Activated naive CD4-positive, alpha-beta T cell treated with anti-CD3 and anti-CD28 coated beads for 36 hours (primary cell): ENCODE data around the gene STON2. TPM values are rescaled to one million over a fixed set of nuclear protein-coding genes. Genes with fewer than 3 reads are reported as not detected.
"Not testable (repeated sequence)": the region's sequence is repeated elsewhere in the genome, so short reads cannot be mapped to it uniquely, and the experiment has no call there.

Experiments
- CTCF ChIA-PET: fragments of 350-600 bp; sonication (Branson Sonifier 250); formaldehyde crosslinking; loops from one replicate; lab custom pipeline; 2021; ENCODE audit warnings: antibody characterized with exemption; lab: Charles Lee
- DNase-seq: peaks from one replicate; pipeline ENCODE4 v3.0.0-alpha.2; 2020
- H3K27ac Mint-ChIP-seq: one replicate; pipeline ENCODE4 v1.8.0; 2021; ENCODE audit warnings: mild to moderate bottlenecking, mixed read lengths
- H3K27me3 Mint-ChIP-seq: one replicate; pipeline ENCODE4 v1.8.0; 2021; ENCODE audit warnings: low read depth, mixed read lengths
- H3K36me3 Mint-ChIP-seq: one replicate; pipeline ENCODE4 v1.8.0; 2021; ENCODE audit warnings: low read depth, mixed read lengths
- H3K4me1 Mint-ChIP-seq: one replicate; pipeline ENCODE4 v1.8.0; 2021; ENCODE audit warnings: low read depth, mixed read lengths
- H3K4me3 Mint-ChIP-seq: one replicate; pipeline ENCODE4 v1.8.0; 2021; ENCODE audit warnings: mild to moderate bottlenecking, moderate library complexity, mixed read lengths
- H3K9me3 Mint-ChIP-seq: one replicate; pipeline ENCODE4 v1.8.0; 2021; ENCODE audit warnings: mixed read lengths
- intact Hi-C: fragments of 100-400 bp; cut with micrococcal nuclease; formaldehyde crosslinking; loops from one replicate; pipeline ENCODE4 v1.15.1; 2023
- total RNA-seq, 2 experiments: library from RNA; stranded (reverse); gene quantifications; one replicate each; pipeline ENCODE4 v1.2.3, GENCODE V29; 2021

Gene STON2
- total RNA-seq, 2 experiments from 2014 or later = 0.12 to 0.14 TPM

GRCh38 chr14:81392976-81393643 lies 7.0 kb downstream of the STON2 start:
- peaks cover 7% of the 10 kb centered on the region for H3K27me3 Mint-ChIP-seq
- no peaks in the 10 kb centered on the region for H3K4me1 Mint-ChIP-seq
- no peaks in the 10 kb centered on the region for H3K36me3 Mint-ChIP-seq
- H3K4me3 Mint-ChIP-seq = no peak overlapping the region
- DNase-seq = no peak
- CTCF ChIA-PET = no interaction called here
- intact Hi-C loops = no loop called here
- no peaks in the 10 kb centered on the region for H3K9me3 Mint-ChIP-seq
- no peak overlapping the region for H3K27ac Mint-ChIP-seq

- Mint-ChIP-seq H3K4me1 (no peaks in the 10 kb centered on the region), H3K27ac (no peak overlapping the region), H3K27me3 (peaks cover 7% of the 10 kb centered on the region), H3K36me3 (no peaks in the 10 kb centered on the region), H3K9me3 (no peaks in the 10 kb centered on the region), H3K4me3 (no peak overlapping the region)
- DNase-seq = no peak
- intact Hi-C loops = no loop called here
- CTCF ChIA-PET = no interaction called here
Observed at GRCh38 chr14:81392052-81392451, 8.1 kb downstream of the STON2 start.

GRCh38 chr14:81390696-81391095 lies 9.4 kb downstream of the STON2 start:
- intact Hi-C loops = no loop called here
- H3K4me1 Mint-ChIP-seq = no peaks in the 10 kb centered on the region
- H3K9me3 Mint-ChIP-seq = no peaks in the 10 kb centered on the region
- no peak overlapping the region for H3K4me3 Mint-ChIP-seq
- H3K27ac Mint-ChIP-seq = no peak overlapping the region
- CTCF ChIA-PET = no interaction called here
- peaks cover 8% of the 10 kb centered on the region for H3K27me3 Mint-ChIP-seq
- no peaks in the 10 kb centered on the region for H3K36me3 Mint-ChIP-seq
- DNase-seq = no peak

- no peaks in the 10 kb centered on the region for H3K36me3 Mint-ChIP-seq
- H3K4me1 Mint-ChIP-seq = no peaks in the 10 kb centered on the region
- peaks cover 11% of the 10 kb centered on the region for H3K27me3 Mint-ChIP-seq
- no peak overlapping the region for H3K4me3 Mint-ChIP-seq
- intact Hi-C loops = no loop called here
- no peaks in the 10 kb centered on the region for H3K9me3 Mint-ChIP-seq
- H3K27ac Mint-ChIP-seq = no peak overlapping the region
- CTCF ChIA-PET = no interaction called here
- no peak for DNase-seq
Observed at GRCh38 chr14:81388336-81388735, 11.8 kb downstream of the STON2 start.

- no peak for DNase-seq
- intact Hi-C loops = no loop called here
- Mint-ChIP-seq H3K27me3 (peaks cover 4% of the 10 kb centered on the region), H3K4me1 (no peaks in the 10 kb centered on the region), H3K9me3 (no peaks in the 10 kb centered on the region), H3K27ac (no peak overlapping the region), H3K4me3 (no peak overlapping the region), H3K36me3 (no peaks in the 10 kb centered on the region)
- CTCF ChIA-PET = interaction anchor here (0.6 kb wide), 1 partner anchor 48 kb away, joined by 3 read pairs; no protein-coding TSS in a partner anchor
Observed at GRCh38 chr14:81386290-81386745, 13.8 kb downstream of the STON2 start.

- CTCF ChIA-PET = interaction anchor here (0.6 to 1.0 kb wide), 2 partner anchors 32 to 48 kb away, joined by 3 to 5 read pairs; no protein-coding TSS in a partner anchor
- H3K27me3 Mint-ChIP-seq = peaks cover 4% of the 10 kb centered on the region
- H3K4me1 Mint-ChIP-seq = no peaks in the 10 kb centered on the region
- no peak for DNase-seq
- no peak overlapping the region for H3K4me3 Mint-ChIP-seq
- H3K9me3 Mint-ChIP-seq = no peaks in the 10 kb centered on the region
- H3K27ac Mint-ChIP-seq = no peak overlapping the region
- H3K36me3 Mint-ChIP-seq = no peaks in the 10 kb centered on the region
- intact Hi-C loops = no loop called here
Observed at GRCh38 chr14:81385886-81386285, 14.2 kb downstream of the STON2 start.

- H3K36me3 Mint-ChIP-seq = no peaks in the 10 kb centered on the region
- H3K9me3 Mint-ChIP-seq = no peaks in the 10 kb centered on the region
- peaks cover 4% of the 10 kb centered on the region for H3K27me3 Mint-ChIP-seq
- intact Hi-C loops = no loop called here
- CTCF ChIA-PET = interaction anchor here (0.7 to 1.0 kb wide), 2 partner anchors 31 to 413 kb away, joined by 3 to 5 read pairs; no protein-coding TSS in a partner anchor
- H3K4me3 Mint-ChIP-seq = no peak overlapping the region
- no peak overlapping the region for H3K27ac Mint-ChIP-seq
- DNase-seq = no peak
- no peaks in the 10 kb centered on the region for H3K4me1 Mint-ChIP-seq
Observed at GRCh38 chr14:81385419-81385818, 14.7 kb downstream of the STON2 start.

- Mint-ChIP-seq H3K36me3 (no peaks in the 10 kb centered on the region), H3K27me3 (peaks cover 4% of the 10 kb centered on the region), H3K4me3 (no peak overlapping the region), H3K9me3 (no peaks in the 10 kb centered on the region), H3K4me1 (no peaks in the 10 kb centered on the region), H3K27ac (no peak overlapping the region)
- intact Hi-C loops = no loop called here
- CTCF ChIA-PET = interaction anchor here (0.7 to 1.0 kb wide), 2 partner anchors 31 to 413 kb away, joined by 3 to 5 read pairs; no protein-coding TSS in a partner anchor
- DNase-seq = no peak
Observed at GRCh38 chr14:81384900-81385299, 15.2 kb downstream of the STON2 start.

GRCh38 chr14:81382517-81383225 lies 17.5 kb downstream of the STON2 start:
- DNase-seq = no peak
- no peaks in the 10 kb centered on the region for H3K36me3 Mint-ChIP-seq
- H3K4me3 Mint-ChIP-seq = no peak overlapping the region
- no peak overlapping the region for H3K27ac Mint-ChIP-seq
- no peaks in the 10 kb centered on the region for H3K4me1 Mint-ChIP-seq
- CTCF ChIA-PET = interaction anchor here (0.6 to 1.3 kb wide), 2 partner anchors 78 to 448 kb away, joined by 3 to 4 read pairs; no protein-coding TSS in a partner anchor
- intact Hi-C loops = no loop called here
- H3K27me3 Mint-ChIP-seq = peaks cover 7% of the 10 kb centered on the region
- no peaks in the 10 kb centered on the region for H3K9me3 Mint-ChIP-seq

GRCh38 chr14:81380009-81380408 lies 20.1 kb downstream of the STON2 start:
- H3K4me1 Mint-ChIP-seq, H3K27ac Mint-ChIP-seq, H3K9me3 Mint-ChIP-seq, DNase-seq, intact Hi-C loops, H3K27me3 Mint-ChIP-seq, H3K36me3 Mint-ChIP-seq, CTCF ChIA-PET, H3K4me3 Mint-ChIP-seq: not testable (repeated sequence)

GRCh38 chr14:81371802-81372201 lies 28.3 kb downstream of the STON2 start:
- intact Hi-C loops = no loop called here
- DNase-seq = no peak
- Mint-ChIP-seq H3K27me3 (peaks cover 9% of the 10 kb centered on the region), H3K27ac (no peak overlapping the region), H3K36me3 (no peaks in the 10 kb centered on the region), H3K4me3 (no peak overlapping the region), H3K9me3 (no peaks in the 10 kb centered on the region), H3K4me1 (no peaks in the 10 kb centered on the region)
- CTCF ChIA-PET = no interaction called here

GRCh38 chr14:81367563-81367962 lies 32.6 kb downstream of the STON2 start:
- no peak overlapping the region for H3K4me3 Mint-ChIP-seq
- no peak for DNase-seq
- H3K27me3 Mint-ChIP-seq = peaks cover 4% of the 10 kb centered on the region
- H3K4me1 Mint-ChIP-seq = no peaks in the 10 kb centered on the region
- CTCF ChIA-PET = no interaction called here
- H3K27ac Mint-ChIP-seq = no peak overlapping the region
- H3K36me3 Mint-ChIP-seq = no peaks in the 10 kb centered on the region
- no peaks in the 10 kb centered on the region for H3K9me3 Mint-ChIP-seq
- intact Hi-C loops = no loop called here
